ENCODE data around the gene PDE6D.

The PDE6D gene

GRCh38 chr2:231706731-231707624 lies 74.1 kb downstream of the PDE6D start:
- DNase-seq (ENCODE audit: low spot score): peak; percentile 98

GRCh38 chr2:231704017-231704416 lies 77.1 kb downstream of the PDE6D start:
- no peak for DNase-seq (ENCODE audit: low spot score)

GRCh38 chr2:231701456-231702373 lies 79.4 kb downstream of the PDE6D start:
- DNase-seq (ENCODE audit: low spot score): no peak

DNA sequence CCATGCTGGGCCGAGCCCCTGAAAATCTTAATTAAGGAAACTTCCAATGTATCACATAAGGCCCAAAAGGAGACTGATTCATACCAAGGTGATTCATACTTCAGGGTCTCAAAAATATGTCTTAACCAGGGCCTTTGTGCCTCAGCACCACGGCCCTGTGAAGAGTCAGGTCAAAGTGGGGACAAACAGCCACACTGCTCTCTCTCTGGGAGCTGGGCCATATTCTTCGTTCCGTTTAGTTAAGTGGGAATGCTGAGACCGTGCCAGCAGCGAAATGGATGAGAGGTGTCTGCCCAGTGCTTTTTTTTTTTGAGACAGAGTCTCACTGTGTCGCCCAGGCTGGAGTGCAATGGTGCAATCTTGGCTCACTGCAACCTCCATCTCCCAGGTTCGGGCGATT lies 82.1 kb downstream of the PDE6D start:
- DNase-seq (ENCODE audit: low spot score): no peak

- no peak for DNase-seq (ENCODE audit: low spot score)
Observed at GRCh38 chr2:231696004-231696367, 85.1 kb downstream of the PDE6D start.

DNA sequence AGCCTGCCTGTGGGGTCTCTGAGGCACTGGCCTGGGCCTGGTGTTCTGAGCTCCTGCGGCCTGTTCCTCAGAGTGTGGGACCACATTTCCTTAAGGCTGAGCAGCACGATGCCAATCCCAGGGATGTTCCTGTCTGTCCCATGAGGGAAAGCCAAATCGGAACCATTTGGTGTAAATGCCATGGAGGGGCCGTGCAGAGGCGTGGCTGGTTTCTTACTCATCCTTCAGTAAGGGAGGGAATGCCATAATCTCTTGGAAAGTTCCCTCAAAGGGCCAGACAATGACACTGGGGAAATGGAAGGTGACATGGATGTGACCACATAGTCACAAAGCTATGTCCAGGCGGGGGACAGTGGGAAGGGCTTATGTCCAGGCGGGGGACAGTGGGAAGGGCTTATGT lies 87.1 kb downstream of the PDE6D start:
- no peak for DNase-seq (ENCODE audit: low spot score)

- no peak for DNase-seq (ENCODE audit: low spot score)
Observed at GRCh38 chr2:231692847-231693246, 88.2 kb downstream of the PDE6D start.

- no peak for DNase-seq (ENCODE audit: low spot score)
Observed at GRCh38 chr2:231691251-231691772, 89.8 kb downstream of the PDE6D start.

DNA sequence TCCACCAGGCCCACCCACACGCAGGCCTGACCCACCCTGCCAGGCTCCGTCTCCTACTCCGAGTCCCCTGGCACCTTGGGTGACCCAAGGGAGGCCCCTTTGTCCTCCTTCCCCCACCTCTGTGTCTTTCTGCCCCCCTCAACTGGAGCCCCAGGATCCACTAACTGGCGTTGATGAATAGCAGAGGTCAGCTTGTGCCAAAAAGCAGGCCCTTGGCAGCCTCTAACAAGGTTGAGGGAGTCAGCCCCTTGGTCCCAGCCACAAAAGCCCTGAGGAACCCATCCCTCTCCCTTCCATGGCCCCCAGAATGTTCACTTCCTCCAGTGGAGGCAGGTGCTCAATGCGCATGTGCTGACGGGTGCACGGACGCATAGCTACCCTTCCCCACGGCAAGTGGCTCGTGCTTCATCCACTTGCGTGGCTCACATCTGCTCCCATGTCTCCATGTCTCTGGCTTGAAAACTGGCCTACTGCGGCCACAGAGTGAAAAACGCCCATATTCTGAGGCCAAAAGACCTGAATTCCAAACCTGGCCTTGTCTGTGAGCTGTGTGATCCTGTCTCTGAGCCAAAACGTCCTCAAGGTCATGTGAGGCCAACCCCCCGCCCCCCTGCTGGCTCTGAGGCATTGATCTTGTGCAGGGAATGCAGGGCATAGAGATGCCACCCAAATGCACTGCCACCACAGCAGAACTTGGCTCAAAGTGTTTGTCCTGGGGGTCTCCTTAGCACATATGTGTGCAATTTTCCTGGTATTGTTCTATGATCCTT lies 91.8 kb downstream of the PDE6D start:
- no peak for DNase-seq (ENCODE audit: low spot score)

DNA sequence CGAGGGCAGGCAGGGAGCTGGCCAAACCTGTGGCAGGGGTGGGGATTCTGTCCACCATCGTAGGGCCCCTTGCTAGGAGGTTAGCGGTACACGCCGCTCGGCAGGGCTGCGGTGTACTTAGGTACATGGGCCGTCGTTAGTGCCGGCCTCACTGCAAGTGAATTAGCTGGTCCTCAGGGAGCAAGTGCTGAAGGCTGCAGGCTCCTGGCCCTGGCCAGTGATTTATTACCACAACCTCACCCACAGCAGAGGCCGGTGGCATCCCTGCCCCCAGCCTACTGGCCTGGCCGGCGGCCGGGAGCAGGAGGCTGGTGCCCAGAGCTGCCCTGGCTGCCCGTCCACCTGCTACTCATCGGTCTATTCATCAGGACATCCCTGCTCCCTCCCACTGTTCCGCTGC lies 92.4 kb downstream of the PDE6D start:
- DNase-seq (ENCODE audit: low spot score): no peak

GRCh38 chr2:231687961-231688360 lies 93.1 kb downstream of the PDE6D start:
- no peak for DNase-seq (ENCODE audit: low spot score)

DNA sequence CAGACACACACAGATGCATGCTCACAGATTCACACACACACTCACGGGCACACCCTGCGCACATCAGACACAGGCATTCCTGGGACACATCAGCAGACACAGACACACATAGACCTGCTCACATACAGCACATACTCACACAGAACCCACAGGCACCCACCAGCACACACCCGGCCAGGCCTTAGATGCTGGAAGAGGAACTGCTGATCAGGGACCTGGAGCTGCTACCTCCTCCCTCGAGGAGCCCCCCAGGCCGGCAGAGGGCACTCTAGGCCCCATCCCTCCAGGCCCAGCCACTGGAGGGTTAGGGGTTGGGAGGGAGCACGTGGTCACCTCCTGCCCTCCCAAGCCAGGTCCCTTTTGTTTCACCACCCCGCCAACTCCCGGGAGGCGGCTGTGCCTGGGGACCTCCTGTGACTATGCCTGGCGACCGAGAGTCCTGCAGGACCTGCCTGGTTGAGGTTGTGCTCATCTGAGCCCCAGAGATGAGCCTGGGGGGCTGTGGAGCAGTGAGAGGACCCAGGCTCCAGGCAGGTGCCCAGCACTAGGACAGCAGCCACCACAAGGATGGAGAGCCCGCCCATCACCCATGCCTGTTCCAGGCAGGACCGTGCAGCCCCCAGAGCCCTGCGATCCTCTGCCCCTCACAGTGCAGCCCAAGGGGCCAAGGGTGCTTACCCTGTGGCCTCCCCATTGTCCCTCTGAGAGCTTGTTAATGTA lies 93.8 kb downstream of the PDE6D start:
- peak; percentile 82 for DNase-seq (ENCODE audit: low spot score)

DNA sequence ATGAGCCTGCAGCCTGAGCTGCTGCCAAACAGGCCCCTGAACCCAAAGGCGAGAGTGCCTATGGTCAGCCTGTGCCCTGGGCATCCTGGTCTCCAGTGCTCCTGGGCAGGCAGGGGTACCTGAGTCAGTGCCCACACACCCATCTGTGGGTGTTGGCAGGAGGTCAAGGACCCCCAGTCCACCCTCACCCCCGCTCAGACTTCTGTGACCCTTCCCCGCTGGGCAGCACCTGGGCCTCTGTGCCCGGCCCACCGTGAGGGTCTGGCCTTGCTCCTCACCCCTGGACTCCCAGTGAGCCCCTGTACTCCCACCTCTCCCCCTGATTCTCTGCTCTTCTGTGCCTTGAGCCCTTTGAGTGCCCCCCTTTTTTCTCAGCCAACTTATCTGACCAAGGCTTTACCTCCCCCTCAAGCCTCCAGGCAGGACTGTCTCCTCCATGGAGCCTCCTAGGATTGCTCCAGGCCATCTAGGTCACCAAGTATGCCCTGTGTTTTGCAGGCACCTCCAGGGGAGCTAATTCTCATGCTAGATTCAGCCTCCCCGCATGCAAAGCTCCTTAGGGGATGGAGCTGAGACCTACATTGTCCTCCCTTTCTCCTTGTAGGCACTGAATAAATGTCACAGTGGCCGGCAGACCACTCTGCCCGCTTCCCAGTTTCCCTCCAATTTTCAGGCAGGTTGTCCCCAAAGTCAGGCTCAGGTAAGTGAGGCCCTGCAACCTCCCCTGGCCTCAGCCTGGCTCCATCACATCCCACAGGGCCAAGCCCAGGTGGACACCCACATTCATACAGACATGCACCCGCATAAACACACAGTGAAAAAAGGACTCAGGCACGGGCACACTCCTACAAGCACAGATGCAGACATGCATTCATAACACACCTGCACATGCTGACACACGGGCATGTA lies 94.6 kb downstream of the PDE6D start:
- no peak for DNase-seq (ENCODE audit: low spot score)

GRCh38 chr2:231685349-231686191 lies 95.5 kb downstream of the PDE6D start:
- DNase-seq (ENCODE audit: low spot score): peak; percentile 56

GRCh38 chr2:231684314-231685223 lies 96.5 kb downstream of the PDE6D start:
- no peak for DNase-seq (ENCODE audit: low spot score)

- no peak for DNase-seq (ENCODE audit: low spot score)
Observed at GRCh38 chr2:231683292-231684235, 97.5 kb downstream of the PDE6D start.

Data from RKO (cell line).